PC-3 (cell line): ENCODE results near the gene CAMK1D.

Experiments used
- CTCF ChIP-seq: fragments of 300-600 bp; sonication (generic); conservative IDR thresholded peaks from 2 replicates; pipeline ENCODE4 v1.5.1; 2017; ENCODE audit warnings: antibody characterized with exemption, low read depth, mild to moderate bottlenecking, low read length
- EZH2 ChIP-seq: fragments of 300-600 bp; sonication (generic); IDR thresholded peaks from one replicate; pipeline ENCODE4 v1.6.1; 2017; ENCODE audit warnings: antibody characterized with exemption, mild to moderate bottlenecking, low read length; ENCODE audit not compliant: unreplicated experiment
- EZH2phosphoT487 ChIP-seq: fragments of 300-600 bp; sonication (generic); IDR thresholded peaks from 2 replicates; pipeline ENCODE4 v1.6.1; 2018; ENCODE audit warnings: mild to moderate bottlenecking, antibody characterized with exemption, low read length, borderline replicate concordance

- TF ChIP-seq EZH2 (no peak), CTCF (no peak), EZH2phosphoT487 (no peak)
These were observed 182.2 kb downstream of the CAMK1D start for GRCh38 chr10:12531305-12532220.
